Astrocyte of the hippocampus (primary cell): ENCODE measurements around the gene ZNF557.

Source experiments
- DNase-seq: peaks from one replicate; pipeline ENCODE4 v3.0.0; 2011; ENCODE audit warnings: low read depth, low spot score

ZNF557 gene

DNA sequence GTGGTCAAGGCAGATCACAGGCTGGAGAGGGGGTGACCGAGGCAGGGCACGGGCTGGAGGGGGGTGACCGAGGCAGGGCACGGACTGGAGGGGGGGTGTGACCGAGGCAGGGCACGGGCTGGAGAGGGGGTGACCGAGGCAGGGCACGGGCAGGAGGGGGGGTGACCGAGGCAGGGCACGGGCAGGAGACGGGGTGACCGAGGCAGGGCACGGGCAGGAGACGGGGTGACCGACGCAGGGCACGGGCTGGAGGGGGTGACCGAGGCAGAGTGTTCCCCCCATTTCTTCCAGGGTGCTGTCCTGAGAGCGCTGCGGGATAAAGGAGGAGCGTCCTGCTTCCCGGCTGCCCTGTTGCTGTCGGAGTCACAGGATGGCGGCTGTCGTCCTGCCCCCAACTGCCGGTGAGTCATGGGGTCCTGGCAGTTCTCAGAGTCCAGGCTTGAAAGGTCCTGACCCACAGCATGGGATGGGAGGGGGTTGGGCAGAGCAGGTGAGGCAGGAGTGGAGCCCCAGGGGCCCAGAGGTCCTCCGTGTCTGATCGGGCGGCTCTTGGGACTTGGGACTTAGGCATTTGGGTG lies 5.3 kb downstream of the ZNF557 start:
- no peak for DNase-seq

- no peak for DNase-seq
Observed at GRCh38 chr19:7076151-7076550, 6.6 kb downstream of the ZNF557 start.

- DNase-seq, result no peak
Observed at GRCh38 chr19:7078008-7078407, 8.5 kb downstream of the ZNF557 start.

DNA sequence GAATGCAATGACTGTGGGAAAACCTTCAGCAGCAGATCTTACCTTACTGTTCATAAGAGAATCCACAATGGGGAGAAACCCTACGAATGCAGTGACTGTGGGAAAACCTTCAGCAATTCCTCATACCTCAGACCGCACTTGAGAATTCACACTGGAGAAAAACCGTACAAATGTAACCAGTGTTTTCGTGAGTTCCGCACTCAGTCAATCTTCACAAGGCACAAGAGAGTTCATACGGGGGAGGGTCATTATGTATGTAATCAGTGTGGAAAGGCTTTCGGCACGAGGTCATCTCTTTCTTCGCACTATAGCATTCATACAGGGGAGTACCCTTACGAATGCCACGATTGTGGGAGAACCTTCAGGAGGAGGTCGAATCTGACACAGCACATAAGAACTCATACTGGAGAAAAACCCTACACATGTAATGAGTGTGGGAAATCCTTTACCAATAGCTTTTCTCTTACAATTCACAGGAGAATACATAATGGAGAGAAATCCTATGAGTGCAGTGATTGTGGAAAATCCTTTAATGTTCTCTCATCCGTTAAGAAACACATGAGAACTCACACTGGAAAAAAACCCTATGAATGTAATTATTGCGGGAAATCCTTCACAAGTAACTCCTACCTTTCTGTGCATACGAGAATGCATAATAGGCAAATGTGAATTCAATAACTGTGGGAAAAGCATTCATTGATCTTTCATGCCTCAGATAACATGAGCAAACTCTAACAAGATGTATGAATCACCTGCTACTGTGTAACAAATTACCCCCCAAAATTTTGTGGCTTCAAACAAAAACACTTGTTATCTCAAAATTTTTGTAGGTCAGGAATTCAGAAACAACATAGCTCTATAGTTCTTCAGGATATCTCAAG lies 13.8 kb downstream of the ZNF557 start:
- DNase-seq, result peak; percentile 17

- no peak for DNase-seq
Observed at GRCh38 chr19:7088999-7089398, 19.5 kb downstream of the ZNF557 start.

GRCh38 chr19:7098096-7098495 lies 28.6 kb downstream of the ZNF557 start:
- DNase-seq, result no peak

- DNase-seq, result peak; percentile 97
Observed at GRCh38 chr19:7098701-7099596, 29.4 kb downstream of the ZNF557 start.

DNA sequence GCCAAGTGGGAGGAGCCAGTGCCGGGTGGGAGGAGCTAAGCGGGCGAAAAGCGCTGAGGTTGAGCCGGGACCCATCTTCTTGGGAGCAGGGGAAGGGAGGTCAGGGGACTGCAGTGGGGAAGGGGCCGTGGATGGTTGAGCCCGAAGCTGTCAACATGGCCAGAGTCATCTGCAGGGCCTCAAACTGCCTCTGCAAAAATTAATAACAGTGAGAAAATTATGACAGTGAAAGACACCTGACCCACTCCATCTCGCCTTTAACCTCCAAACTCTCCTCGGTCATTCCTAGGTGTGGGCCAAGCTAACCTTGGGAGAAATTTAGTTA lies 30.1 kb downstream of the ZNF557 start:
- no peak for DNase-seq

DNA sequence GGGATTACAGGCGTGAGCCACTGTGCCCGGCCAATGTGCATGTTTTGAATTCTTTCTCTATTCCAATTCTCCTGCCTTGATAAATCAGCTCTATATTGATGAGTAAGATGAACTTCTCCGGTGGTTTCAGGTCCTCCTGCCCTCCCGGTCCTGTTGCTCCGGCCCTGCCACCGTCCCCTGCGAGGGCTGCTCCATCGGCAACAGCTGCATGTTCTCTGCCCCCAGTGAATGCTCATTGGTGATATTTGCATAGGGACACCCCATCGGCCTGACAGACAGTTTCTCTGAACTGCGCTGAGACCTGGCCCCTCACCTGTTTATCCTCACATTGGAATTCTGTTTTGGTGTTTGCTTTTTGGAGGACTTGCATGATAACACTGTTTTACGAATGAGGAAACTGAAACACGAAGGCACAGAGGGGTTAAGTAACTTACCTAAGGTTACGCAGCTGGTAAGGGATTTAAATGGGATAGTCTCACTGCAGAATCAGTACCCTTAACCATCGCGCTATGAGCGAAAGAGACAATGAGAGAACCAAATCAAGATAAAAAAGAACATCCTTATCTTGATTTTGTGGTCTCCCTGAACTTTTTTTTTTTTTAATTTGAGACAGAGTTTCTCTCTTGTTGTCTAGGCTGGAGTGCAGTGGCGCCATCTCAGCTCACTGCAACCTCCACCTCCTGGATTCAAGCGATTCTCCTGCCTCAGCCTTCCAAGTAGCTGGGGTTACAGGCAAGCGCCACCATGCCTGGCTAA lies 32.2 kb downstream of the ZNF557 start:
- no peak for DNase-seq

GRCh38 chr19:7104747-7105447 lies 35.4 kb downstream of the ZNF557 start:
- no peak for DNase-seq

- no peak for DNase-seq
Observed at GRCh38 chr19:7106711-7107657, 37.5 kb downstream of the ZNF557 start.

- DNase-seq, result peak; percentile 55
Observed at GRCh38 chr19:7109678-7110289, 40.3 kb downstream of the ZNF557 start.

DNA sequence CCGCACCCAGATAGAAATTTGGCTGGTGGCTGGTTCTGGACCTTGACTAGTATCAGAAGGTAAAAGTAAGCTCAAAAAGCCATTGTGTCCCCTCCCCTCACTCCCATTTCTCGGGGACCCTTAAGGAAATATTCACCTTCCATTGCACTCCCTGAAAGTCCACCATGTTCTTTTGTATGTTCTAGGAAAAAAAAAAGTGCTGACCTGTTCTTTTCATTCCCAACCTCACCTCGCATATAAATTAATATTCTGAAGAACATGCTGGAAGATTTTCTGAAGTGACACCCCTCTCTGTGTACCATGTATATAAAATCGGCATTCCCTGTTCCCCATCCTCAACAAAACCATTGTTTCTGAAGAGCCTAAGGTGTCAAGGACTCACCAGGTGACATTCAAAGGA lies 43.2 kb downstream of the ZNF557 start:
- DNase-seq, result no peak

- DNase-seq, result no peak
Observed at GRCh38 chr19:7113233-7113632, 43.7 kb downstream of the ZNF557 start.

- peak; percentile 13 for DNase-seq
Observed at GRCh38 chr19:7115721-7116120, 46.2 kb downstream of the ZNF557 start.

- DNase-seq, result no peak
Observed at GRCh38 chr19:7117248-7117647, 47.7 kb downstream of the ZNF557 start.

DNA sequence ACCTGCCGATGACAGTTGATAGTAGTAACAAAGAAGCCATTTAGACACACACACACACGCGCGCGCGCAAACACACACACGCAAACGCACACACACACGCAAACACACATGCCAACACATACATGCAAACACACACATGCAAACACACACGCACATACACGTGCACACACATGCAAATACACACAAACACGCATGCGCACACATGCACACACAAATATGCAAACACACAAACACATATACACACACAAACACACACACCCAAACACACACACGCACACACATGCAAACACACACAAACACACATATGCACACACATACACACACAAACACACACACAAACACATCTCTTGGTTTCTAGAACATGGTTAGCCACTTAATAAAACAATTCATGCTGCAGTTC lies 50.1 kb downstream of the ZNF557 start:
- DNase-seq, result no peak

GRCh38 chr19:7120499-7120898 lies 51.0 kb downstream of the ZNF557 start:
- no peak for DNase-seq

DNA sequence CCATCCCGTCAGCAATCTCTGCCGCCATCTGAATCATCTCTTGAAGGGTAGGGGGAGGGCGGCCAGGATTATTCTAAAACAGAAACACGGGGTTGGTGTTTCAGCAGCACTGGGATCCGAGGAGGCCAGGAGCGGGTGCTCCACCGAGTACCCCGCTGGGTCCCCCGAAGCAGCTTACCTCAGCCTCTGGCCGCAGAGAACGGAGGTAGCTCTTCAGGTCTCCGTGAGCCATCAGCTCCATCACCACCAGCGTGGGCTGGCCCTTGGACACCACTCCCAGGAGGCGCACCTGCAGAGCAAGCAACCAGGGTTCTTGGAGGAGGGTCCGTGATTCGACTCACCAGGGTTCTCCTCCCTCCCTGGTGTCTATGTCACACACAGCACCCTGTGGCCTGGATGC lies 53.2 kb downstream of the ZNF557 start:
- DNase-seq, result no peak
